Left ventricle myocardium superior (tissue), 1 donor: ENCODE results near the gene TNFRSF17. TPM values are rescaled to one million over a fixed set of nuclear protein-coding genes. Genes with fewer than 3 reads are reported as not detected.
"Not testable (repeated sequence)": the region's sequence is repeated elsewhere in the genome, so short reads cannot be mapped to it uniquely, and the experiment has no call there.

Source experiments
- ATAC-seq: fragments of 200-7000 bp; cut with Tn5 transposase; one replicate; pipeline ENCODE4 v1.9.1; 2020; ENCODE audit warnings: mild to moderate bottlenecking, moderate library complexity
- DNase-seq: peaks from one replicate; pipeline ENCODE4 v3.0.0-alpha.2; 2020
- intact Hi-C: fragments of 100-400 bp; cut with micrococcal nuclease; formaldehyde crosslinking; loops from one replicate; pipeline ENCODE4 v1.11.0; 2022
- total RNA-seq: library from RNA; stranded (reverse); fragmentation: NEBNext Ultra II Directional; extraction: Animal tissue kit (Norgen Biotek cat#: 25700); gene quantifications from one replicate; pipeline ENCODE4 v1.2.1, GENCODE V29; 2021
- donor health status: DM: no; HTN: yes; CAD: no; lungs with severe emphysema.

The TNFRSF17 gene
- total RNA-seq, 1 donor from 2014 or later, result not detected

GRCh38 chr16:11967195-11967911 is 2.3 kb downstream of the TNFRSF17 start:
- intact Hi-C loops, result no loop called here
- DNase-seq, result no peak
- ATAC-seq, result no peak

DNA sequence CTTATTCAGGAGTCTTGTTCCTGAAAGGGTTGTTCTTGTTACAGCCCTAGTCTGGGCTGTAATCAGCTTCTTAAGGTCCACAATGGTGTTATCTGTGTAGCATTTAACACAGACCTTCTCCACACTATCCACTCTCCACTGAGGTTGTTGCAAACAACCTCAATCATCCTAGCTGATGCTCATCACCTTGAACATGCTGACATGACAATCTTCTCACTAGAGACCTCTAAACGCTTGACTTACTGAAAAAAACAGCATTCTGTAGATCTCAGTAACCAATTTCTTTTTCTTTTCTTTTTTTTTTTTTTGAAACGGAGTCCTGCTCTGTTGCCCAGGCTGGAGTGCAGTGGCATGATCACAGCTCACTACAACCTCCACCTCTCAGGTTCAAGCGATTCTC is 3.6 kb downstream of the TNFRSF17 start:
- no peak for ATAC-seq
- DNase-seq, result no peak
- intact Hi-C loops, result no loop called here

GRCh38 chr16:11970292-11970691 is 5.3 kb downstream of the TNFRSF17 start:
- ATAC-seq, DNase-seq, intact Hi-C loops: not testable (repeated sequence)

GRCh38 chr16:11972128-11972527 is 7.1 kb downstream of the TNFRSF17 start:
- no peak for DNase-seq
- ATAC-seq, result no peak
- intact Hi-C loops, result no loop called here

DNA sequence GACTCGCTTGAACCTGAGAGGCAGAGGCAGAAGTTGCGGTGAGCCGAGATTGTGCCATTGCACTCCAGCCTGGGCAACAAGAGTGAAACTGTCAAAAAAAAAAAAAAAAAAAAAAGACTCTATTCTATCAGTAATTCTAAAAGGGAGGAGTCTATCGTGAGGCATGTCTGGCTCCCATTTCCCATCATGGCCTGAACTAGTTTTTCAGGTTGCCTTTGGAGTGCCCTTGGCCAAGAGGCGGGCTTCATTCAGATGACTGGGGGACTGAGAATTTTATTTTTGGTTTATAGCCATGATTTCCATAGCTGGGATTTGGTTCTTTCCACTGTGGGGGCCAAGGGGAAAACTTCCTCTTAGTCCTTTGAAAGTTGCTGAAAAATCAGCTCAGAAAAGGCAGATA is 8.1 kb downstream of the TNFRSF17 start:
- no peak for ATAC-seq
- DNase-seq, result no peak
- intact Hi-C loops, result no loop called here

DNA sequence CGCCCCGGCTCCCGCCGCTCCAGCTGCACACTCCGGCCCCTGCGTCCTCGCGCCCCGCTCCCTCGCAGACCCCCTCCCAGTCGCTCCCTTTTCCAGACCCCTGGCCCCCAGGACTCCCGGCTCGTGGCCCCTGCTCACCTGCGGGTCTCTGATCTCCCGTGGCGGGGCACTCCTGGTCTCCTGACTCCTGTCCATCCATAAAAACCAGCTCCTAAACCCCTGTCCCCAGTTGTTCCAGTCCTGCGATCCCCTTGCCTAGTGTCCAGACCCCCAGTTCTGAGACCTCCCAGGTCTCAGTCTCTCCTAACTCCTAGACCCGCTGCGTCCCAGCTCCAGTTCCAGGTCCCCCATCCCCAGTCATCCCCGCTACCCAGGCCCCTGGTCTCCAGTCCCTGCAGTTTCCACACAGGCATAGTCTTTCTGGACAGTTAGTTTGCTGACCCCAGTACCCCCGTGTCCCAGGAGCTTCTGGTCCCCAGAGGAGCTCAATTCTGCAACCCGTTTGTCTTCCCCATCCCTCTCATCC is 11.9 kb downstream of the TNFRSF17 start:
- peak; percentile 18 for ATAC-seq
- intact Hi-C loops, result no loop called here

GRCh38 chr16:11977376-11978041 is 12.5 kb downstream of the TNFRSF17 start:
- no peak for DNase-seq
- intact Hi-C loops, result no loop called here

More for the DNA sequence above, 11.9 kb downstream of the TNFRSF17 start:
- no peak for DNase-seq

GRCh38 chr16:11978080-11978479 is 13.1 kb downstream of the TNFRSF17 start:
- DNase-seq, result no peak
- ATAC-seq, result no peak
- intact Hi-C loops, result no loop called here

More at GRCh38 chr16:11977376-11978041, 12.5 kb downstream of the TNFRSF17 start:
- peak; percentile 67 for ATAC-seq

DNA sequence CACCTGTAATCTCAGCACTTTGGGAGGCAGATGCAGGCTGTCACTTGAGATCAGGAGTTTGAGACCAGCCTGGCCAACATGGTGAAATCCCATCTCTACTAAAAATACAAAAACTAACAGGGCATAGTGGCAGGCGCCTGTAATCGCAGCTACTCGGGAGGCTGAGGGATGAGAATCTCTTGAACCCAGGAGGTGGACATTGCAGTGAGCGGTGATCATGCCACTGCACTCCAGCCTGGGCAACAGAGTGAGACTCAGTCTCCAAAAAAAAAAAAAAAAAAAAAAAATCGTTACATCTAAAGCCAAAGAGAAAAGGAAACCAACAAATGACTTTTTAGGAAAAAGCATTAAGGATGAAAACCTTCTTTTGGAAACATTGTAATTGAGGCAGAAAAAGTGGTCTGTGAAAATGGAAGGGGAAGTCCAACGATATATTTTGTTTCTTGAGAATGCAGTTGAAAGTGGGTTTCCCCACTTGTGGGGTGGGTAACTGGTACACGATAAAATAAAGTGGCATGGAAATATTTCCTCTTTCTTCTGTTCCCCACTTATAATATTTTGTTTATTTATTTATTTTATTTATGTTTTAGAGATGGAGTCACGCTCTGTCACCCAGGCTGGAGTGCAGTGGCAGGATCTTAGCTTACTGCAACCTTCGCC is 14.1 kb downstream of the TNFRSF17 start:
- DNase-seq, result no peak
- intact Hi-C loops, result no loop called here
- no peak for ATAC-seq

GRCh38 chr16:11980136-11980844 is 15.3 kb downstream of the TNFRSF17 start:
- intact Hi-C loops, result no loop called here
- no peak for ATAC-seq
- no peak for DNase-seq

DNA sequence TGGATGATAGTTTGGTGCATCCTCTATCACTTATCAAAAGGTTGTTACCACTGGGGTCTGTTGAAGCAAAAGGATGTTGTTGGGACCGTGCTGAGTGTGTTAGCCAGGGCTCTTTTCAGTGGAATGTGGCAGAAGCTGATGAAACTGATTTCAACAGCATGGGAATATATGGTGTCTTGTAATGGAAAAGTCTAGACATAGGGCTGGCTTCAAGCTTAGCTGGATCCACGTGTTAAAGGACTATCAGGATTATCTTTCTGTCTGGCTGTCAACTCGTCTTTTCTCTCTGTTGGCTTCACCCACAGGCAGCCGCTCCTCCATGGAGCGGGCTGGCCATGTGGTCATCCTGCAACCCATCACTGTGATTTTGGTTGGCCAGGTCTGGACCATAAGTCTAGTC is 20.2 kb downstream of the TNFRSF17 start:
- intact Hi-C loops, result no loop called here
- ATAC-seq (no peak), DNase-seq (no peak)

GRCh38 chr16:11986521-11987057 is 21.6 kb downstream of the TNFRSF17 start:
- intact Hi-C loops, result no loop called here
- ATAC-seq (no peak), DNase-seq (no peak)

DNA sequence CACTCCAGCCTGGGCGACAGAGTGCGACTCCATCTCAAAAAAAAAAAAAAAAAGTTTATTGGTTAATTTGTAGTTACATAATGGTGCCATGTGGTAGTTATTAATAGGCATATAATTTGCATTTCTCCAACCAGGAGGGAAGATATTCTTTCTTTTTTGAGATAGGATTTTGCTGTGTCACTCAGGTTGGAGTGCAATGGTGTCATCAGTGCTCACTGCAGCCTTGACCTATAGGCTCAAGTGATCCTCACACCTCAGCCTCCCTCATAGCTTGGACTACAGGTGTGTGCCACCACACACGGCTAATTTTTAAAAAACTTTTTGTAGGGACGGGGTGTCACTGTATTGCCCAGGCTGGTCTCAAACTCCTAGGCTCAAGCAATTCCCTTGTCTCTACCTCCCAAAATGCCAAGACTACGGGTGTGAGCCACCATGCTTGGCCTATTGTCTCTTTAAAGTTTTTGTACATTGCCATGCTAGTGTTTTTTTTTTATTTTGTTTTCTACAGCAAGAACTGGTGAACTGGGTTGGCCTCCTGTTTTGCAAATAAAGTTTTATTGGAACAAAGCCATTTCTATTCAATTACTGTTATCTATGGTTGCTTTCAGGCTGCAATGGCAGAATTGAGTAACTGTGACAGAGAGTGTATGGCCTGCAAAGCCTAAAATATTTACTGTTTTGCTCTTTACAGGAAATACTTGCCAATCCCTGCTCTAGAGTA is 23.4 kb downstream of the TNFRSF17 start:
- intact Hi-C loops, result no loop called here
- DNase-seq (no peak), ATAC-seq (no peak)

DNA sequence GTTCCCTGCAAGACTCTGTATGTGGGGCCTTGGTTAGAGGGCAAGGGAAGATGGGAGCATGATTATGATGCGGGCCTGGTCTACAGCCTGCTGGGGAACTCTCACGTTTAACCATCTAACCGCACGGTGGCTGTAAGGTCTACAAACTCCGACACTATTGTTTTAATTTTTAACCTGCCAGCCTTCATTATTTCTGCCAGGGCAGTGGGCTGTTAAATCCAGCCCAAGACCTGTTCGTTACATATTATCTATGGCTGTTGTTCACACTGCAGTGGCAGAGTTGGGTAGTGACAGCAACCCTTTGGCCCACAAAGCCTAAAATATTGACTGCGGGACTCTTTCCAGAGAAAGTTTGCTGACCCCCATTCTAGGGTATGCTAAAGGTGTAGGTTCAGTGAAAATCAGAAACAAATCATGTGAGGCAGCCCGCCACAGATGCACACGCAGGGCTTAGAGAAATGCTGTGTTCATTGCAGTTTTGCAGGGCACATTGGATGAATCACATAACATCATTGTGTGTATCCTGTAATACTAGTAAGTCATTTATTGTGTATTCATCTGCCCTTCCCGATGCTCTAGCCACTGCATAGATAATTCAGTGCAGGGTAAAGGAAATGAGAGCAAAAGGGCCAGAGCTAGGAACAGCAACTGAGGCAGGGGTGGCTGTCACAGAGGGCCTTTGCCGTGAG is 25.8 kb downstream of the TNFRSF17 start:
- DNase-seq (no peak), ATAC-seq (no peak)

DNA sequence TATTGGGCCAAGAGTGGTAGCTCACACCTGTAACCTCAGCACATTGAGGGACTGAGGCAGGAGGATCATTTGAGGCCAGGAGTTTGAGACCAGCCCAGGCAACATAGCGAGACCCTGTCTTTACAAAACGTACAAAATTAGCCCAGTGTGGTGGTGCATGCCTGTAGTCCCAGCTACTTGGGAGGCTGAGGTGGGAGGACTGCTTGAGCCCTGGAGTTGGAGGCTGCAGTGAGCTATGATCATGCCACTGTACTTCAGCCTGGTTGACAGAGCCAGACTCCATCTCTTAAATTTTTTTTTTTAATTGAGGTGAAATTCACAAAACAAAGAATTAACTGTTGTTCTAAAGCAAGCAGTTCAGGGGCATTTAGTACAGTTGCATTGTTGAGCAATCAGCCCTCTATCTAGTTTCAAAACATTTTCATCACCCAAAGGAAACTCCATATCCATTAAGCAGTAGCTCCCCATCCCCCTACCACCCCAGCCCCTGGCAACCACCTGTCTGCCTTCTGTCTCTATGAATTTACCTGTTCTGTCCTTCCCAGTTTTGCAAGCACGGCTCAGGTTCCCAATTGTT is 27.1 kb downstream of the TNFRSF17 start:
- ATAC-seq (no peak), DNase-seq (no peak)
- intact Hi-C loops, result no loop called here

More for the DNA sequence above, 25.8 kb downstream of the TNFRSF17 start:
- intact Hi-C loops, result no loop called here

DNA sequence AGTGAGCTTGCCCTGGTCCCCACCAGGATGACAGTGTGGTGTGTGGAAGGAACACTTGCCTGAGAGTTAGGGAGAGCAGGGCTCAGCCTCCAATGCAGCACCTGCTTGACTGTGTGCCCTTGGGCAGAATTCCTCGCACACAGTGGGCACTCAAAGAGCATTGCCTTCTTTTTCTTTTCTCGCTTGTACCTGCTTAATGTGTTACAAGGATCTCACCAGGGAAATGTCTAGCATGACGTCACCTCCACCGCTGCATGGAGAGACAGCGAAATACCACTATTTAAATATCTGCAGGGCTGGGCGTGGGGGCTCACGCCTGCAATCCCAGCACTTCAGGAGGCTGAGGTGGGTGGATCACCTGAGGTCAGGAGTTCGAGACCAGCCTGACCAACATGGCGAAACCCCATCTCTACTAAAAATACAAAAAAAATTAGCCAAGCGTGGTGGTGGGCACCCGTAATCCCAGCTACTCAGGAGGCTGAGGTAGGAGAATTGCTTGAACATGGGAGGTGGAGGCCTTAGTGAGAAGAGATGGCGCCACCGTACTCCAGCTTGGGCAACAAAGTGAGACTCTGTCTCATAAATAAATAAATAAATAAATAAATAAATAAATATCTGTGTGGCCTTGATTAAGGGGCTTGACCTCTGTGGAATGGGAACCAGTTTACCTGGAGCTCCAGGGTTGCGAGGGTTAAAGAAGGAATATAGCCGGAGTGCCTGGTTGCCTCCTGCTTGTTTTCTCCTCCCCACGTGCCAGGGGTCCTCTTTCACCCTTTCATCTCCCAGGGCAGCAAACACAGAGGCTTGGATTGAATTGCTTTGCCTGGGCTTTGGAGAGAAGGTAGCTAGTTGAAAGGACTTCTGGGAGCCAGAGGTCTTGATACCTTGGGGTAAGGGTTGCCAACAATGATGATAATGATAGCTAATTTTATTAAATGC is 27.8 kb downstream of the TNFRSF17 start:
- DNase-seq (no peak), ATAC-seq (no peak)
- intact Hi-C loops, result no loop called here
